Activated CD8-positive, alpha-beta memory T cell treated with anti-CD3 and anti-CD28 coated beads for 24 hours (primary cell): ENCODE measurements around the gene RXRA.

Experiments
- DNase-seq: peaks from one replicate; pipeline ENCODE4 v3.0.0-alpha.2; 2020

The RXRA gene

DNA sequence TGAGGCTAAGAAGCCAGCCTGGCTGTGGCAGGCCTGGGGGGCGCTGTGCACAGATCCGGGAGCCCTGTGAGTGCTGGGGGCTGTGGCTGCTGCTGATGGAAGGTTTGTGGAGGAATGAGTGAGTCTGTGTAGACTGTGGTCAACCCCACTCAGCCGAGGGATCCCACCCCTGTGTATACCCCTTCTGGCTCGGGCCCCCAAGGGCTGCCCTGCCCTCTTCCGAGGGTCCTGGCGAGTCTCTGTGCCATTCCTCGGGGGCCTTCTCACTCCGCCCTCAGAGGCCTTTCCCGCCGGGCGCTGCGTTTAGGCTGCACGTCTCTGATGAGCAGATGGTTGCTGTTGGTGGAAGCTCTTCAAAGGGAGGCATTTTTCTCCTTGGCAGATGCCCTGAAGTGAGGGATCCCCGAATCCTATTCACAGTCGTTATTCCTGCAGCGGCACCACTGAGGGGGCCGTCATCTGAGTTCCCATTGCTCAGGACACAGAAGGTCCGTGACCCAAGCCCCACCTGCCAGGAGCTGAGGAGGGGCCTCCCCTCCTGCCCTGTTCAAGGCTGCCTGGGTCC is 94.1 kb downstream of the RXRA start:
- no peak for DNase-seq

DNA sequence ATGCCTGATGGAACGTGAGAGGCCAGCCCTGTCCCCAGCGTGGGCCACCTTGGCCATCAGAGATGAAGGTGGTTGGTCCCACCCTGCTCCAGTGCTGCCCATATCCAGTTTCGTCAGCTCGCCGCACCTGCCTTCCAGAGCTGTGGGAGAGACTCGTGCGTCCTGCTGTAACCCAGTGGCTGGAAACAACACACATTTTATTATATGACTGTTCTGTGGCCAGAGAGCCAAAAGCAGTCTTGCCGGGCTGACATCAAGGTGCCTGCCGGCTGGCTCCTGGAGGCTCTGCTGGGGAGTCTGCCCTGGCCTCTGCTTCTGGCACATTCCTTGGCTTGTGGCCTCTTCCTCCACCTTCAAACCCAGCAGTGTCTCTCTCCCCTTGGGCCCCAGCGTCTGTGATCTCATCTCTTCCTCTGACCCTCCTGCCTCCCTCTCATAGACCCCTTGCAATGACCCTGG is 94.7 kb downstream of the RXRA start:
- DNase-seq: no peak

DNA sequence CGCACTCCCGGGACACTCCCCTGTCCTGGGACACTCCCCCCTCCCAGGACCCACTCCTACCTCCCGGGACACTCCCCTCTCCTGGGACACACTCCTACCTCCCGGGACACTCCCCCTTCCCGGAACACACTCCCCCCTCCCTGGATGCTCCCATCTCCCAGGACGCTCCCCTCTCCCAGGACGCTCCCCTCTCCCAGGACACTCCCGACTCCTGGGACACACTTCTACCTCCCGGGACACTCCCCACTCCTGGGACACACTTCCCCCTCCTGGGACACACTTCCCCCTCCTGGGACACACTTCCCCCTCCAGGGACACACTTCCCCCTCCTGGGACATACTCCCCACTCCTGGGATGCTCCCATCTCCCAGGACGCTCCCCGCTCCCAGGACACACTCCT is 95.6 kb downstream of the RXRA start:
- no peak for DNase-seq

DNA sequence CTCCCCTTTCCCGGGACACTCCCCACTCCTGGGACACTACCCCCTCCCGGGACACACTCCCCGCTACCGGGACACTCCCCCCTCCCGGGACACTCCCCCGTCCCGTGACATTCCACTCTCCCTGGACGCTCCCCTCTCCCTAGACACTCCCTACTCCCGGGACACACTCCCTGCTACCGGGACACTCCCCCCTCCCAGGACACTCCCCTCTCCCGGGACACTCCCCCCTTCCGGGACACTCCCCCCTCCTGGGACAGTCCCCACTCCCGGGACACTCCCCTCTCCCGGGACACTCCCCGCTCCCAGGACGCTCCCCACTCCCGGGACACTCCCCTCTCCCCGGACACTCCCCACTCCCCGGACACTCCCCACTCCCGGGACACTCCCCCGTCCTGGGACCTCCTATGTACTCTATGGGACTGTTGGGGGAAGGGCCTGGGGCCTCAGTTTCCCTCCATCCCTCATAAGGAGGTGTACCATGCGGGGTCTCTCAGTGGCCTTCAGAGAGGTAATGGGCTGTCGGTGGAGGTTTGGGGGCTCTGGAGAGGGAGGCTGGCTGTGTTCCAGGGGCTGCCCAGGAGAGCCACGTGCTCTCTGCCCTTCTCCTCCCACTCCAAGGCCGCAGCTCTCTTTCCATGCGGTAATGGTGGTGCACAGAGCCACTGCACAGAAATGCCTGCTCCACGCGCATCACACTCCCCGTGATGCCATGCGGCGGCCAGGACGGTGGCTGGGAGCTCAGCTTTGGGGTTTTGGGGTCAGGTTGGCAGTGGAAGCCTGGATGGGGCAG is 96.2 kb downstream of the RXRA start:
- no peak for DNase-seq

DNA sequence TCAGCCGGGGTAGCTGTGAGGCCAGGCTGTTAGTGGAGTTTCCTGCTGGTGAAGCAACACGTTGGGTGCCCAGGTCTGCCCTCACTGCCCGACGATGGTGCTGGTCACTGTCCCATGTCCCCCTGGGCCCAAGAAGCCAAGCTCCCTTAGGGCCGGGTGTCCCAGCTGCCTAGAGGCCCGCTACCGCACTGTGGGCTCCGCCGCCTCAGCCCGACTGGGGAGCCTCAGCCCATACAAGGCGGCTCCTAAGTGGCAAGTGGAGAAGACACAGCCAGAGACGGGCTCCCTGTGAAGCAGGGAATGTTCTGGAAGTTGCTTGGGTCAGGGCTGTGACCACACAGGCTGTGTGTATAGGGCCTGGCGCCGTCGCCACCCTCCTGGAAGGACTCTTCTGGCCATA is 96.9 kb downstream of the RXRA start:
- DNase-seq: no peak

DNA sequence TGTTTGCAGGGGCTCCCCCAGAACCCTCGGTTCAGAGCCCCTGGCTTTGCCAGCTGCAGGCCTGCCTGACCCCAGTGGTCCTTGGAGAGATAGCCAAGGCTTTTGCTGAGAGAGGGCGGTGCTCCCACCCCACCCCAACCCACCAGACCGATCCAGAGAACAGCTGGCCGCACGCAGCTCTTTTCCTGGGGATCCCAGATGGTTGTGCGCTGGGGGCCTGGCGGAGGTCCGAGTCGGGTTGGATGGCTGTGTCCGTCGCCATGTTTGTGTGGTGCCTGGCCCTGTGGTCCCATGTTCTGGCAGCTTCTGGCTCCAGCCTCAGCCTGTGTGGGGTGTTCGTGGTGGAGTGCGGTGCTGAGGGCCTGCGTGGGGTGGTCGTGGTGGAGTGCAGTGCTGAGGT is 97.5 kb downstream of the RXRA start:
- DNase-seq: no peak

DNA sequence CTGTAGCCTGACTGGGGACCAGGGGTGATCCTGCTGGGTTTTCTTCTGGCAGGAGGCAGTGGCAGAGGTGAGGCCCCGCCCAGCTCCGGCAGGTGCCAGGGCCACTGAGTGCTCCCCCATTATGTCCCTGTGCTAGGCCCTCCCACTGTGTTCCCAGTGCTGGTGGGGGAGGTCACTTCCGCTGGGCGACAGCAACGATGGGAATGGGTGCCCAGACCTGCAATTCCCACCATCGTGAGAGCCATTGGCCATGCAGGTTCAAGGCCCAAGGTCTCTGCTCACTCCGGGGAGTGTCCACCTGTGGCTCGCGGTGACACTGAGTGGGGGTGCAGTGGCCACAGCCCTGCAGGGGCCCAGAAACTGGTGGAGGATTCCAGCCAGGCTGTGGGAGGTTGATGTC is 98.6 kb downstream of the RXRA start:
- DNase-seq: no peak

DNA sequence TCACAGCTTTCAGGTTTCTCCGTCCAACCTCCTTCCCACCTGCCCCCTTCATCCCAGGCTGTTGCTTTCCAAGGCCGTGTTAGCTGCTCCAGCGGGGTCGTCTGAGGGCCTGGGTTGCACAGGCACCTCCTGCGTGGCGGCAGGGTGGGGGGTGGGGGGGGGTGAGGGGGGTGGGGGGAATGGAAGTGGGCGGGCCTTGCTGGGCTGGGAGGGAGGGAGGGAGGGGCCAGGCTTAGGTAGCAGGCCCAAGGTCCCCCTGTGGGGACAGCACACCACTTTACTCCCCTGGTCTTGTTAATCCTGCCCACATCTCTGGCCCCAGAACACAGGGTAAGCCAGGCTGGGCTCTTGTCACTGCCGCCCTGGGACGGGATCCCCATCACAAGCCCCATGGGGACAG is 99.1 kb downstream of the RXRA start:
- DNase-seq: no peak

DNA sequence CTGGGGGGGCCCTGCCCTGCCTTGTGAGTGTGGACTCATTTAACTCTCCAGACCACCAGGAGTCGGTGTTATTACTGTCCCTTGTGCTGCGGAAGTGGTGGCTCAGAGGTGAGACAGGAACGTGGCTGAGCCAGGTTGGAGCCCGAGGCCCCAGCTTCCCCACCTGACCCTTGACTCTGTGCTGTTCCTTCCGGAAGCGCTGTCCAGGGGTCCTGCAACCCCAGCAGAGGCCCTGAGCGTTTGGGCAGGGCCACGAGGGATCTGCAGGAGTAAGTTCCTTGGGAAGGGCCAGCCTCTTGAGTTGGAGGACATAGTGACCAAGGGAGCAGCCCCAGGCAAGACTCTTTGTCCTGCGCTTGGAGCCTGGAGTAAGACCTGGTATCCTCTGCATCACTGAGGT is 99.6 kb downstream of the RXRA start:
- no peak for DNase-seq

DNA sequence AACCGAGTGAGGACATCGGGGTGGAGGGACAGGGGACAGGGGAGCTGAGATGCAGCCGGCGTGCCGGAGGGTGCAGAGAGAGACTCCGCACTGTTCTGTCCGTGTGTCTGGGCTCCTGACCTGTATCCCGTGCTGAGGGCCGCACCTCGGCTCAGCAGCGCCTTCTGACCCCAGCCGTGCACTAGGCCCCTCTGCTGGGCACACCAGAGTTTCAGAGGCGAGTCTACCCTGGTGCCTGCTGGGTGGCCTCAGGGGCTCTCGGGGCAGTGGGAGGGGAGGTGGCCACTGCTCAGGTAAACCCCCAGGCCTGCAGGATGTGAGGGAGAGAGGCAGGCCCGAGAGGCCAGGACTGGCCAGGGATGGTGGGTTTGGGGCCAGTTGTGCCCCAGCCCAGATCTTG is 100.2 kb downstream of the RXRA start:
- no peak for DNase-seq

DNA sequence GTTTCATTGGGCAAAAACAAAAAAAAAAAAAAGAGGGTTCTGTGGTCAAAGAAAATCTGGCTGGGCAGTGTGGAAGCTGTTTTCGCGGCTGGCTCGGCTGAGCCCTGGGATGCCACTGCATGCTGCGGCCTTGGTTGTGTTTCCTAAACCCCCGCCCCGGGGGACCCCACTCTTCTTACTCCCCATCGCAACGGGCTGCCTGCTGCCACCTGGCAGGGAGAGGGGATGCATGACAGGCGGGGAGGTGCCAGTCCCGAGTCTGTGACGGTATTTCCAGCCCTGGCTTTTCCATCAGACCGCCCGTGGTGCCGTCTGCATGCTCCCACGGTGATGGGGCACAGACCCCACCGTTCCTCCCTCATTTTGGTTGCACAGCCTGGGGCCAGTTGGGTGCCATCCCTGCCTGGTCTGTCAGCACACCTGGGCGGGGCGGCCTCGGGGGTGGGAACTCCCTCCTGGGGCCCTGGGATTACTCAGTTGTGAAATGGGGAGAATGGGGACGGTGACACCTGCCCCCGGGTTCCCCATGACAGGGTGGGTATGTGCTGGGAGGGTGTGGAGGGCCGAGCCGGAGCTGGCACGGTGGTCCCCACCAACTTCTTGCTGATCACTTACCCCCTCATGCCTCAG is 101.0 kb downstream of the RXRA start:
- no peak for DNase-seq

DNA sequence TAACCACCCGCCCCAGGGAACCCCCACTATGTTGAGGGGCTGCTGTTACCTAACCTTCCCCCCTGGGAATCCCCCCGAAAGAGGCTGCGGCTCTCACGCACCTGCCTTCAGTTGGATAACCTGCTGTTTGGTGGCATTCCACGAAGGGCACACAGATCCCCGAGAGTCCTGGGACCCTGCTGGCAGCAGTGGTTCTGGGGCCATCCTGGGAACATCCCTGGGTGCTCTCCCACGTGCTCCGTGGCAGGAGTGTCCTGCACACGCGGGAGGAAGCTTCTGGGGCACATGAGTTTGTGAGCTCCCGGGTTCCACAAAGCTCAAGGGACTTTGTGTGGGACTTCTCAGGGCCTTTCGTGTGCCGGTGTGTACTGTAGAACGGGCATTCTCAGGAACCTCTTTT is 102.3 kb downstream of the RXRA start:
- no peak for DNase-seq

DNA sequence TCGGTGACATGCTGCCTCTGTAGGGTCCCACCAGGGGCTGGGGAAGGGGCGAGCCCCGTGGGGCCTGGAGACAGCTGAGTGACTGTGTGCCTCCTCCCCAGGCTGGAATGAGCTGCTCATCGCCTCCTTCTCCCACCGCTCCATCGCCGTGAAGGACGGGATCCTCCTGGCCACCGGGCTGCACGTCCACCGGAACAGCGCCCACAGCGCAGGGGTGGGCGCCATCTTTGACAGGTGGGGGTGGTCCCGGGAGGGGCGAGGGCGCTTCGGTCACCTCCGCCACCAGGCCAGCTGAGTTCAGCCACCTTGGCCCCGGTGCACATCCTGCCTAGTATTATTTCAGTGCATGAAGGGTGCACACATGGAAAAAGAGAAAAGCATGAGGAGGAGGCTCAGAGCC is 102.8 kb downstream of the RXRA start:
- DNase-seq: no peak

DNA sequence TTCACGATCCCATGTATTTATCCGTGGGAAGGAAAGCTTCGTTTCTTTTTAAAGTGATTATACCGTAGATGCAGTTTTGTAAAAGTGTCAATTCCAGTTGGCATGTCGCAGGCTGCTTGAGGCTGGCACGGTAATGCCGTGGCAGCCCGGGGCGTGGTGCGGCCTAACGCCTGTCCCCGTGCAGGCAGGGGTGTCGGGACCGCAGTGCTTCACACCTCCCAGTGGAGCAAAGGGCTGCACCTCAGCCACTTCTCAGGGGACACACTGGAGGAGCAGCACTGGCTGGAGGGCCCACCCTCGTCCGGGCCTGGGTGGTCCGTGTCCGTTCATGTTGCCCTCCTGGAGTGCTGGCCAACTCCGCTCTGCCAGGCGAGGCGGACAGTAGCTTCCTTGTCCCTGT is 103.2 kb downstream of the RXRA start:
- no peak for DNase-seq

DNA sequence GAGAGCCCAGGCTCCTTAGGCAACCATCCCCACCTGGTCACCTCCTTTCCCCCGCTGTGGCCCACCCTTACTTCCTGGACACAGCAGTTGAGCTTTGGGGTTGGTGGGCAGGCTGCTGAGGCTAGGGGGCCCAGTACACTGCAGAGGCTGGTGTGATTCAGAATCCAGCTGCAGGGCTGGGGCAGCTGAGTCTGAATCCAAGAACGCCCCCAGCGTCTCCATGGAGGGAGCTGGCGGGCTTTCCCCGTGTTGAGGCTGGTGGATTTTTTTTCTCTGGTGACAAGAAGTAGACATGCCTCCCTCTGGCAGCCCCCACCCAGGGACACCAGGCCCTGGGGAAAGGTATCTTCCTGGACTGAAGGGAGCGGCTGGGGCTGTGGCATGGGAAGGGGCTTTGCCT is 104.8 kb downstream of the RXRA start:
- DNase-seq: no peak

DNA sequence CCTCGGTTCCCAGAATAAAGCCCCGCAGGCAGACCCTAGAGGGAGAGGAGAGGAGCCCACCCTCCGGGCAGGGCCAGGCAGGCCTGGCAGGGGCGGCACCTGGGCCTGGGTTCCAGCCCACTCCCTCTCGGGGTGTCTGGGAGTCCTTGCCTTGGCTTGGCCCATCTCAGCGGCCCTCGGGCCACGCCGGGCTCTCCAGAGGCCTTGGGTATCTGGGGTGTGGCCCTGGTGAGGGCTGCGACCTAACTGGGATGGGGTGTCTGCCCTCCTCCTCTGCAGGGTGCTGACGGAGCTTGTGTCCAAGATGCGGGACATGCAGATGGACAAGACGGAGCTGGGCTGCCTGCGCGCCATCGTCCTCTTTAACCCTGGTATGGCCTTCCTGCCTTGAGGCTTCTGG is 105.4 kb downstream of the RXRA start:
- DNase-seq: no peak

DNA sequence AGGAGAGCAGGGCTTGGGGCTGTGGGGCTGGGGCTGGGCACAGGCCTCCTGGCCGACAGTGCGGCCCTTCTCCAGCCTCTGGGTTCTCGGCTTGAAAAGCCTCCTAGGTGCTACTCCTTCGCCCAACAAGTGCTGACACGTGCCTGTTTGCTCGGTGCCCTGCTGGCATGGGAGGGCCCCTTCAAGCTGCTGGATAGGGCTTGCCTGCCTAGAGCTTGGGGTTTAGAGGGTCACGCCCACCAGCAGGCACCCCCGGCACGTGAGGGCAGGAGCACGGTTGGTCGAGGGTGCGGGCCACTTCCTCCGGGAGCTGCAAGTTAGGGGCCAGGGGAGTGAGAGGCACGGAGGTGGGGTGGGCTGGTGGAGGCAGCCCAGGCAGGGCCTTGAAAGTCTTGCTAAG is 106.2 kb downstream of the RXRA start:
- no peak for DNase-seq

DNA sequence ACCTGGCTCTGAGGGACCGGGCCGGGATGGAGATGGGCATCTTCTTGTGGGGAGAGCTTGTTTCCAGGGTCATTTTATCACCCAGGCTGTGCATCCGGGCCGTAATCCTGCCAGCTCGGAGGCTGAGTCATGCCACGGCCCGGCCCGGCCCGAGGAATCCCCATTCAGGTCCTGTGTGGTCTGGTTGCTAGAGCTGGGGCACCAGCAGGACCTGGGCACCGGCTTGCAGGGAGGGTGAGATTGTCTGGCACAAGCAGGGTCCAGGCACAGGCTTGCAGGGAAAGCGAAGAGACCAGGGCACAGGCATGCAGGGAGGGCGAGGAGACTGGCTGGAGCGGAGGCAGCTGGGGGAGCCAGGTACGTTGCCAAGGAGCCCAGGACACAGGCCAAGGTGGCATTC is 106.8 kb downstream of the RXRA start:
- no peak for DNase-seq

DNA sequence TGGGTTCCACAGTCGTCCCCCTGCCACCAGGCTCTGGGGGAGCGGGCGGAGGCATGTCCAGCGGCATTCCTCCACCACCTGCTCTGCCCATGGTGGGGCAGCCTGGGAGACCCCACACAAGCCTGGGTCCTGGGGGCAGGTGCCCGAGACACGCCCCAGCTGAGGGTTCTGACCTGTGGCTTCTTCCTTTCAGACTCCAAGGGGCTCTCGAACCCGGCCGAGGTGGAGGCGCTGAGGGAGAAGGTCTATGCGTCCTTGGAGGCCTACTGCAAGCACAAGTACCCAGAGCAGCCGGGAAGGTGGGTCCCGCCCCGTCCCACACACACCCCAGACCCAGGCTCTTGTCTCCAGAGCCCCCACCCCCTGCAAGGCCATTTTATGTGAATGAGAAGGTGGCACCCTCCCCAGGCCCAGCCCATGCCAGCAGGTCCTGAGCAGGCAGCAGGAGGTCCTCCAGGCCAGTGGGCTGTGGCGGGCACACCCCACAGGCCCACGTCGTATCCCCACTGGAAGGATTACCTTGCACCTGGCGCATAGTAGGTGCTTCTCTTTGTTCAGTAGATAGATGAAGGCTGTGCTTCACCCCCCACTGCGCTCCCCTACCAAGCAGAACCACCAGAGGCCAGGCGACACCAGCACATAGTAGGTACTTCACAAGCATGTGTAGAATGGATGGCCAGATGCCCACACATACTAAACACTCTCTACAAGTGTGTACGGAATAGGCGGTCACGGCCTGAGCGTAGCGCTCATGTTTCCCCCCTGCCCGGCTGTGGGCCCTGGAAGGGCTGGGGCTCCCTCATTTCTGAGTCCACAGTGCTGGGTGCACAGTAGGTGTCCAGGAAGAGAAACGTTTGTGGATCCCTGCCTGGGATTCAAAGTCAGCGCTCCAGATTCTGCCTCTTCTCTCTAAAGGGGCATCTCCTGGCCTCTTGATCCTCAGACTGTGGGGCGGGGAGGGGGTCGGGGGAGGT is 107.9 kb downstream of the RXRA start:
- DNase-seq: no peak

DNA sequence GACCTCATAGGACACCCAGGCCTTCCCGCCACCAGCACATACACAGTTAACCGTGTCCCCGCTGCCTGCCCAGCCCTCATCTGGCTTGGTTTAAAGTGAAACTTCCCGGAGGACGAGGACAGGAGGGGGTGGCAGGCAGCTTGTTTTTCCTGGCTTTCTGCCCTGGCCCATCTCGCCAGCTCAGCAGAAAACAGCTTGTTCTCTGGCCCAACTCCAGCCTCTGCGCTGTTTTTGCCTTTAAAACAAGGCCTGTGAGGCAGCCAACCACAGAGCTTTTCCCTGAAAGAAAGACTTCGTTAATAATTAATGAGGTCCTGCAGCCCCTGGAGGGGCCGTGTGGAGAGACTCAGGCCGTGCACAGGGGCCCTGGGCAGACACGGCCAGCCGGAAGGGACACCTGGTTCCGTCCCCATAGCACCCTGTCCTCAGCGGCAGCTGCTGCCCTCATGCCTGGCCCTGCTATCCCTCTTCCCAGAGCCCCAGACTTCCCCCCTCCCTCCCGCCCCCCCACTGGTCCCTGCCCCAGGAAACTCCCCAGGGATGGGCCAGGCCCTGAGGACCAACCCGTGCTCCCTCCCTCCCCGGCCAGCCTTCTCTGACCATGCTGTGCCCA is 108.7 kb downstream of the RXRA start:
- no peak for DNase-seq

DNA sequence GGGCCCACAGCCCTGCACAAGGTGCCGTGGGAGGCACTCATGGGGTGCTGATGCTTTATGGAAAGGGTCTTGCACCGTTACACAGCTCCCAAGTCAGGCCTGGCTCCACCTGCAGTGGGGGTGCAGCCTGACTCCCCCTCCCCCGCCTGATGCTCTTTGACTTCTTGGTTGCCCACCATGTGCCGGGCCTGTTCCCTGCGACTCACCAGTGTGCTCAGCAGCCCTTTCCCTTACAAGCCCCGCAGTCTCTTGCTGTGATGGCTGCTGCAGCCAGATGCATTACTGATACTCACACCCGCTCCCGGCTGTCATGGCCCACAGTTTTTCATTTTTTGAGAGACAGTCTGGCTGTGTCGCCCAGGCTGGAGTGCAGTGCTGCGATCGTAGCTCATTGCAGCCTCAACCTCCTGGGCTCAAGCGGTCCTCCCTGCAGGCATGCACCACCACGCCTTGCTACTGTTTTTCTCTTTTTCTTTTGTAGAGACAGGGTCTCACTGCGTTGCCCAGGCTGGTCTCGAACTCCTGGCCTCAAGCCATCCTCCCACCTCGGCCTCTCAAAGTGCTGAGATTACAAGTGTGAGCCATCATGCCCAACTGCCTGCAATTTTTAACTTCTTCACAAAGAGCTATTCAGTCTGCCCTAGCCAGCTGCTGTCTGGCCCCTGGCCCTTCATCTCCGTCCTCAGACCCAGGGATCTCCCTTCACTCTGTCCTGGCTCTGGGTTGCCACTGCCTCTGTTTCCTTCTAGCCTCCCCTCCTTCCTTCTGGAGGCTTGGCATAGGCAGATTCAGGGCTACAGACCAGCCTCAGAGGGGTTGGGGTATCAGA is 109.5 kb downstream of the RXRA start:
- DNase-seq: no peak

DNA sequence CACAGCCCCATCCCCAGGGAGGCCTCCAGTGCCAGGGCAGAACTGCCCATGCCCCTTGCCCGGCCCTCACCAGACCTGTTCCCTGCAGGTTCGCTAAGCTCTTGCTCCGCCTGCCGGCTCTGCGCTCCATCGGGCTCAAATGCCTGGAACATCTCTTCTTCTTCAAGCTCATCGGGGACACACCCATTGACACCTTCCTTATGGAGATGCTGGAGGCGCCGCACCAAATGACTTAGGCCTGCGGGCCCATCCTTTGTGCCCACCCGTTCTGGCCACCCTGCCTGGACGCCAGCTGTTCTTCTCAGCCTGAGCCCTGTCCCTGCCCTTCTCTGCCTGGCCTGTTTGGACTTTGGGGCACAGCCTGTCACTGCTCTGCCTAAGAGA is 110.1 kb downstream of the RXRA start:
- DNase-seq: no peak
